ENCODE results near the gene GSTM1. TPM values are rescaled to one million over a fixed set of nuclear protein-coding genes. Genes with fewer than 3 reads are reported as not detected.
"Not testable (repeated sequence)": the region's sequence is repeated elsewhere in the genome, so short reads cannot be mapped to it uniquely, and the experiment has no call there.

The GSTM1 gene
- total and polyA plus RNA-seq, 2 of the 8 experiments (the other 6 are each of a cell fraction or from before 2014, with no cell fraction given): 16.7 to 42.5 TPM

GRCh38 chr1:109697861-109698260 lies 10.2 kb downstream of the GSTM1 start:
- POLR2A ChIA-PET (ENCODE audit: partially characterized antibody); H3K4me3 ChIP-seq (ENCODE audit: extremely low read depth in 1 of 4, insufficient read depth in 2 of 4, low read depth in 3 of 4, low read length in 4 of 4); H3K79me1 ChIP-seq (ENCODE audit: low read depth, low read length); H2BK12ac ChIP-seq (ENCODE audit: low read depth, low read length); H2AK5ac ChIP-seq (ENCODE audit: low read depth, low read length); H4K91ac ChIP-seq (replicated peaks; ENCODE audit: insufficient read length, low read length); H3K9me3 ChIP-seq (ENCODE audit: insufficient read depth in 2 of 2, low read depth in 1 of 2, low read length in 1 of 2); H3K79me2 ChIP-seq (ENCODE audit: control insufficient read depth in 1 of 2, insufficient read depth in 2 of 2, low read length in 2 of 2); H3K23ac ChIP-seq (ENCODE audit: insufficient read length); H4K5ac ChIP-seq (ENCODE audit: insufficient read length, low read depth, low read length); H3K27ac ChIP-seq (ENCODE audit: low read depth, low read length); H3K4me1 ChIP-seq (replicated peaks in 1 of 4; ENCODE audit: control insufficient read depth in 3 of 4, insufficient read depth in 4 of 4, low read length in 3 of 4); H3K14ac ChIP-seq (ENCODE audit: insufficient read length); CTCF ChIA-PET (ENCODE audit: partially characterized antibody); H3K4ac ChIP-seq (replicated peaks; ENCODE audit: insufficient read length, low read depth, low read length); H3K18ac ChIP-seq (ENCODE audit: extremely low read depth, low read length); H2AFZ ChIP-seq (ENCODE audit: low read length); H2BK15ac ChIP-seq (ENCODE audit: low read length); H3K23me2 ChIP-seq (ENCODE audit: low read depth, low read length); H2BK5ac ChIP-seq (ENCODE audit: low read depth, low read length); H2BK20ac ChIP-seq (ENCODE audit: low read length); H3K9ac ChIP-seq (replicated peaks in 1 of 4; ENCODE audit: extremely low read depth in 1 of 4, low read depth in 3 of 4, low read length in 3 of 4); H4K20me1 ChIP-seq (replicated peaks in 1 of 2; ENCODE audit: control insufficient read depth in 1 of 2, insufficient read depth in 2 of 2, low read length in 2 of 2); H3K4me2 ChIP-seq (ENCODE audit: insufficient read depth in 1 of 2, low read depth in 2 of 2, low read length in 2 of 2); H3K27me3 ChIP-seq (replicated peaks in 1 of 4; ENCODE audit: control insufficient read depth in 3 of 4, extremely low read depth in 1 of 4, insufficient read depth in 3 of 4, low read length in 3 of 4); DNase-seq (ENCODE audit: low read depth in 1 of 2, low spot score in 2 of 2); H3K56ac ChIP-seq (replicated peaks; ENCODE audit: insufficient read length, low read depth, low read length); FAIRE-seq; H2BK120ac ChIP-seq (replicated peaks; ENCODE audit: low read depth, low read length); H3K36me3 ChIP-seq (ENCODE audit: control insufficient read depth in 2 of 4, insufficient read depth in 4 of 4, low read length in 3 of 4); H4K8ac ChIP-seq (ENCODE audit: extremely low read depth, insufficient read depth, low read length): not testable (repeated sequence)
- WGBS, 2 experiments (ENCODE audit: extremely low coverage in 1 of 2, insufficient coverage in 1 of 2, insufficient read length in 1 of 2, insufficient replicate concordance in 2 of 2, low coverage in 1 of 2, low lambda C conversion rate in 2 of 2, missing lambda C conversion rate in 1 of 2): 89% methylated on average over 4 of the region's 4 CpGs; no CpG with 5 or more reads in 1 of the 2 experiments

DNA sequence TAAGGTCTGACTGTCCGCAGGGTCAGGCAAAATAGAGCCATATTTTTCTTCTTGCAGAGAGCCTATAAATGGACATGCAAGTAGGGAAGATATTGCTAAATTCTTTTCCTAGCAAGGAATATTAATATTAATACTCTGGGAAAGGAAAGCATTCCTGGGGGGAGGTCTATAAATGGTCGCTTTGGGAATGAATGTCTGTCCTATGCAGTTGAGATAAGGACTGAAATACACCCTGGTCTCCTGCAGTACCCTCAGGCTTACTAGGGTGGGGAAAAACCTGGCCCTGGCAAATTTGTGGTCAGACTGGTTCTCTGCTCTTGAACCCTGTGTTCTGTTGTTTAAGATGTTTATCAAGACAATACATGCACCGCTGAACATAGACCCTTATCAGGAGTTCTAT lies 15.3 kb downstream of the GSTM1 start:
- H3K27me3 ChIP-seq (replicated peaks in 1 of 4; ENCODE audit: control insufficient read depth in 3 of 4, extremely low read depth in 1 of 4, insufficient read depth in 3 of 4, low read length in 3 of 4); H3K4me3 ChIP-seq (ENCODE audit: extremely low read depth in 1 of 4, insufficient read depth in 2 of 4, low read depth in 3 of 4, low read length in 4 of 4); H2BK12ac ChIP-seq (ENCODE audit: low read depth, low read length); H3K9ac ChIP-seq (replicated peaks in 1 of 4; ENCODE audit: extremely low read depth in 1 of 4, low read depth in 3 of 4, low read length in 3 of 4); H3K14ac ChIP-seq (ENCODE audit: insufficient read length); CTCF ChIA-PET (ENCODE audit: partially characterized antibody); H3K23ac ChIP-seq (ENCODE audit: insufficient read length); H2BK20ac ChIP-seq (ENCODE audit: low read length); H3K79me1 ChIP-seq (ENCODE audit: low read depth, low read length); H4K5ac ChIP-seq (ENCODE audit: insufficient read length, low read depth, low read length); POLR2A ChIA-PET (ENCODE audit: partially characterized antibody); H4K8ac ChIP-seq (ENCODE audit: extremely low read depth, insufficient read depth, low read length); H3K4ac ChIP-seq (replicated peaks; ENCODE audit: insufficient read length, low read depth, low read length); H2BK5ac ChIP-seq (ENCODE audit: low read depth, low read length); DNase-seq (ENCODE audit: low read depth in 1 of 2, low spot score in 2 of 2); H2AK5ac ChIP-seq (ENCODE audit: low read depth, low read length); H3K36me3 ChIP-seq (ENCODE audit: control insufficient read depth in 2 of 4, insufficient read depth in 4 of 4, low read length in 3 of 4); H4K91ac ChIP-seq (replicated peaks; ENCODE audit: insufficient read length, low read length); H2BK15ac ChIP-seq (ENCODE audit: low read length); H3K4me2 ChIP-seq (ENCODE audit: insufficient read depth in 1 of 2, low read depth in 2 of 2, low read length in 2 of 2); H3K23me2 ChIP-seq (ENCODE audit: low read depth, low read length); H3K4me1 ChIP-seq (replicated peaks in 1 of 4; ENCODE audit: control insufficient read depth in 3 of 4, insufficient read depth in 4 of 4, low read length in 3 of 4); H4K20me1 ChIP-seq (replicated peaks in 1 of 2; ENCODE audit: control insufficient read depth in 1 of 2, insufficient read depth in 2 of 2, low read length in 2 of 2); H2BK120ac ChIP-seq (replicated peaks; ENCODE audit: low read depth, low read length); FAIRE-seq; H3K27ac ChIP-seq (ENCODE audit: low read depth, low read length); H2AFZ ChIP-seq (ENCODE audit: low read length); H3K18ac ChIP-seq (ENCODE audit: extremely low read depth, low read length); H3K79me2 ChIP-seq (ENCODE audit: control insufficient read depth in 1 of 2, insufficient read depth in 2 of 2, low read length in 2 of 2); H3K56ac ChIP-seq (replicated peaks; ENCODE audit: insufficient read length, low read depth, low read length); H3K9me3 ChIP-seq (ENCODE audit: insufficient read depth in 2 of 2, low read depth in 1 of 2, low read length in 1 of 2): not testable (repeated sequence)
- 83% methylated on average over 3 of the region's 3 CpGs; no CpG with 5 or more reads in 1 of the 2 experiments for WGBS, 2 experiments (ENCODE audit: extremely low coverage in 1 of 2, insufficient coverage in 1 of 2, insufficient read length in 1 of 2, insufficient replicate concordance in 2 of 2, low coverage in 1 of 2, low lambda C conversion rate in 2 of 2, missing lambda C conversion rate in 1 of 2)
